Lower lobe of right lung (tissue), 2 donors: ENCODE measurements around the gene RNF157. TPM values are rescaled to one million over a fixed set of nuclear protein-coding genes. Genes with fewer than 3 reads are reported as not detected.
A peak's percentile ranks its signal among the peaks of the same experiment; 100 is the strongest.

Experiments
- ATAC-seq, 2 donors: fragments of 200-7000 bp; cut with Tn5 transposase; one replicate each; pipeline ENCODE4 v1.9.1; 2020 to 2022; ENCODE audit warnings: mild to moderate bottlenecking in 2 of 2, moderate library complexity in 2 of 2
- DNase-seq: peaks from one replicate; pipeline ENCODE4 v3.0.0-alpha.2; 2020
- H3K27ac ChIP-seq: fragments of 200-600 bp; one replicate; pipeline ENCODE4 v1.8.0; 2022
- H3K27me3 ChIP-seq: fragments of 200-600 bp; one replicate; pipeline ENCODE4 v1.8.0; 2022; ENCODE audit warnings: low read depth
- H3K36me3 ChIP-seq: fragments of 200-600 bp; one replicate; pipeline ENCODE4 v1.8.0; 2022; ENCODE audit warnings: mild to moderate bottlenecking
- H3K4me1 ChIP-seq: fragments of 200-600 bp; one replicate; pipeline ENCODE4 v1.8.0; 2022
- H3K4me3 ChIP-seq: fragments of 200-600 bp; one replicate; pipeline ENCODE4 v1.8.0; 2022; ENCODE audit warnings: mild to moderate bottlenecking
- H3K9me3 ChIP-seq: fragments of 200-600 bp; one replicate; pipeline ENCODE4 v1.8.0; 2022
- CTCF ChIP-seq: fragments of 200-600 bp; IDR thresholded peaks from one replicate; pipeline ENCODE4 v1.8.0; 2022; ENCODE audit warnings: antibody characterized with exemption, mild to moderate bottlenecking
- intact Hi-C: fragments of 100-400 bp; cut with DNase I; formaldehyde crosslinking; loops from one replicate; pipeline ENCODE4 v1.11.0; 2022
- total RNA-seq: library from RNA; stranded (reverse); fragmentation: NEBNext Ultra II Directional; extraction: Animal tissue kit (Norgen Biotek cat#: 25700); gene quantifications from one replicate; pipeline ENCODE4 v1.2.1, GENCODE V29; 2021
- donor health status: DM: no; HTN: yes; CAD: no; lungs with severe emphysema.

The RNF157 gene
- total RNA-seq, 1 donor from 2014 or later = 2.4 TPM

- Histone ChIP-seq H3K9me3 (no peaks in the 10 kb centered on the region), H3K36me3 (no peaks in the 10 kb centered on the region), H3K4me1 (no peaks in the 10 kb centered on the region), H3K4me3 (no peak overlapping the region), H3K27me3 (no peaks in the 10 kb centered on the region), H3K27ac (no peak overlapping the region)
- intact Hi-C loops = no loop called here
- no peak for DNase-seq
- no peak for ATAC-seq
- TF ChIP-seq CTCF = no peak
Measured at GRCh38 chr17:76157759-76158158, 82.5 kb downstream of the RNF157 start.

- Histone ChIP-seq H3K4me1 (no peaks in the 10 kb centered on the region), H3K27me3 (no peaks in the 10 kb centered on the region), H3K36me3 (no peaks in the 10 kb centered on the region), H3K27ac (no peak overlapping the region), H3K9me3 (no peaks in the 10 kb centered on the region), H3K4me3 (no peak overlapping the region)
- intact Hi-C loops = no loop called here
- no peak for TF ChIP-seq CTCF
- ATAC-seq (no peak), DNase-seq (no peak)
Measured at GRCh38 chr17:76156662-76156991, 83.7 kb downstream of the RNF157 start.

- TF ChIP-seq CTCF = no peak
- no peak overlapping the region for H3K27ac ChIP-seq
- H3K9me3 ChIP-seq = no peaks in the 10 kb centered on the region
- DNase-seq (no peak), ATAC-seq (peak in 1 of 2 donors; percentile 23)
- intact Hi-C loops = no loop called here
- no peaks in the 10 kb centered on the region for H3K36me3 ChIP-seq
- no peaks in the 10 kb centered on the region for H3K27me3 ChIP-seq
- no peak overlapping the region for H3K4me3 ChIP-seq
- no peaks in the 10 kb centered on the region for H3K4me1 ChIP-seq
Measured at GRCh38 chr17:76155988-76156661, 84.2 kb downstream of the RNF157 start.

- H3K36me3 ChIP-seq = no peaks in the 10 kb centered on the region
- no peak overlapping the region for H3K27ac ChIP-seq
- no peaks in the 10 kb centered on the region for H3K9me3 ChIP-seq
- no peaks in the 10 kb centered on the region for H3K4me1 ChIP-seq
- H3K4me3 ChIP-seq = no peak overlapping the region
- intact Hi-C loops = no loop called here
- no peaks in the 10 kb centered on the region for H3K27me3 ChIP-seq
- no peak for TF ChIP-seq CTCF
- no peak for ATAC-seq
- no peak for DNase-seq
Measured at GRCh38 chr17:76154936-76155845, 85.1 kb downstream of the RNF157 start.

DNA sequence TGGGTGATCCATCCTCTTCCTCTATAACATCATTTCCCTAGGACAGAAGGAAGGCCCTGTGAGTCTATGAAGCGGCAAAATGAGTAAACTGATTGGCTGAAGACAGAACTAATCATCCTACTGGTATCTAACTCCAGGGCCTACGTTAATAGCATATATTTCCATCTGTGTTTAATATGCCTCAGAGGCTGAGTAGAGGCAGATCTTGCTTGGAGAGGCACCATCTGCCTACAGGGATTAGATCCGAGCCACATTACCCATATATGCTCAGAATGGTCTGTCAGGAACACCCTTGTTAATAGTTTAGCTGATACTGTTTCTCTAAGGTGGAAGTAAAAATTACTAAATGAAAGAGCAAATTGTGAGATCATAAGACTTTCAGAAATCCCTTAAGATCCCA lies 86.0 kb downstream of the RNF157 start:
- Histone ChIP-seq H3K4me1 (no peaks in the 10 kb centered on the region), H3K27ac (no peak overlapping the region), H3K36me3 (no peaks in the 10 kb centered on the region), H3K27me3 (no peaks in the 10 kb centered on the region), H3K4me3 (no peak overlapping the region), H3K9me3 (no peaks in the 10 kb centered on the region)
- intact Hi-C loops = no loop called here
- TF ChIP-seq CTCF = no peak
- ATAC-seq (no peak), DNase-seq (no peak)
